Adrenal gland (tissue), 5 donors: Measurements from ENCODE around the gene PEG3.

Source experiments
- POLR2A ChIP-seq, 2 donors: fragments of 450-650 bp; IDR thresholded peaks; one replicate each; pipeline ENCODE4 v1.6.1; 2017; ENCODE audit warnings: antibody characterized with exemption in 2 of 2, mild to moderate bottlenecking in 2 of 2, moderate library complexity in 1 of 2
- TF ChIP-seq, protein P1 (sequence below), 6 experiments: fragments of 450-650 bp in 4 of 6; fragments of 200-600 bp in 2 of 6; sonication (generic) in 1 of 6; IDR thresholded peaks; 1 replicate in 5 of 6; 2 replicates in 1 of 6; pipeline versions ENCODE4 v1.5.1 to v1.8.0; 2016 to 2021; ENCODE audit warnings: antibody characterized with exemption in 6 of 6, mild to moderate bottlenecking in 2 of 6, moderate library complexity in 1 of 6
- donor health status: DM: no; HTN: no; CAD: no.

DNA sequence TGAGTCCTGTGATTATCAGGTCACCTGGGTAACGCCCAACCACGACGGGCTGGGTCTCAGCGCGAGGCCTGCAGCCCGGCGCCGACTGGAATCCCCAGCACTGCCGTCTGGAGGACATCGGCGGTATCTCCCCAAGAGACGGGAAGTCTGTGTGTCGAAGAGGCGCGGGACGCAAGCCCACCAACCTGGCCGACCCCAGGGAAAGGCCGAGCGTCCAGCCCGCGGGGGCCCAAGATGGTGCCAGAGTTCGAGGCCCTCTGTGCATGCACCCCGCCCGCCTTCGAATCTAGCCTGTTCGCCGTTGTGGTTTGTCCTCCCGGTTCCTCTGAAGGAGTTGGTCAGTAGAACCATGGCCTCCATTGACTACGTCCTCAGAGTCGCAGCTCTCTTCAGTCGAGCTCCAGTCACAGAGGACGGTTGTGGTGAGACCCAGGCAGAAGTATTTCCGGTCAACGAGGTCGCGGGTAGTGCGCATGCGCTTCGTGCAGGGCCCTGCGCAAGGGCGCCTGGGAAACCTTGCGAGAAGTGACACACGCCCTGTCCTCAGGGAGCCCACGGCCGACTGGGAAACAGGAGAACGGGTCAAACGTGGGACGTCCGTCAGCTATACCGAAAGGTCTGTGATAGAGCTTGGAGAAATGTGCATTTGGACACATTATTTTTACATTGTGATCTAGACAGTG, 24.1 kb upstream of the PEG3 start:
- TF ChIP-seq, protein P1, sequence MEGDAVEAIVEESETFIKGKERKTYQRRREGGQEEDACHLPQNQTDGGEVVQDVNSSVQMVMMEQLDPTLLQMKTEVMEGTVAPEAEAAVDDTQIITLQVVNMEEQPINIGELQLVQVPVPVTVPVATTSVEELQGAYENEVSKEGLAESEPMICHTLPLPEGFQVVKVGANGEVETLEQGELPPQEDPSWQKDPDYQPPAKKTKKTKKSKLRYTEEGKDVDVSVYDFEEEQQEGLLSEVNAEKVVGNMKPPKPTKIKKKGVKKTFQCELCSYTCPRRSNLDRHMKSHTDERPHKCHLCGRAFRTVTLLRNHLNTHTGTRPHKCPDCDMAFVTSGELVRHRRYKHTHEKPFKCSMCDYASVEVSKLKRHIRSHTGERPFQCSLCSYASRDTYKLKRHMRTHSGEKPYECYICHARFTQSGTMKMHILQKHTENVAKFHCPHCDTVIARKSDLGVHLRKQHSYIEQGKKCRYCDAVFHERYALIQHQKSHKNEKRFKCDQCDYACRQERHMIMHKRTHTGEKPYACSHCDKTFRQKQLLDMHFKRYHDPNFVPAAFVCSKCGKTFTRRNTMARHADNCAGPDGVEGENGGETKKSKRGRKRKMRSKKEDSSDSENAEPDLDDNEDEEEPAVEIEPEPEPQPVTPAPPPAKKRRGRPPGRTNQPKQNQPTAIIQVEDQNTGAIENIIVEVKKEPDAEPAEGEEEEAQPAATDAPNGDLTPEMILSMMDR (IDR thresholded peaks at IDR 0.05): no peak
- no peak for TF ChIP-seq POLR2A (IDR thresholded peaks at IDR 0.05)
